Tibial nerve (tissue), 4 donors: ENCODE measurements around the gene ZNF324B. TPM values are rescaled to one million over a fixed set of nuclear protein-coding genes. Genes with fewer than 3 reads are reported as not detected.

Experiments used
- DNase-seq, 2 donors: peaks; one replicate each; pipeline ENCODE4 v3.0.0-alpha.2; 2019; ENCODE audit warnings: low spot score in 2 of 2
- H3K27ac ChIP-seq, 4 donors: fragments of 200-600 bp; sonication (generic) in 3 of 4; one replicate each; pipeline ENCODE4 v1.5.1; 2017 to 2019; ENCODE audit warnings: mild to moderate bottlenecking in 1 of 4
- H3K27me3 ChIP-seq, 2 donors: fragments of 200-600 bp; sonication (generic) in 1 of 2; one replicate each; pipeline versions ENCODE4 v1.5.1 to v1.6.0; 2017 to 2019
- H3K36me3 ChIP-seq, 3 donors: fragments of 200-600 bp; sonication (generic); one replicate each; pipeline ENCODE4 v1.5.1; 2018 to 2019
- H3K4me1 ChIP-seq, 4 donors: fragments of 200-600 bp; sonication (generic) in 3 of 4; one replicate each; pipeline ENCODE4 v1.5.1; 2017 to 2019
- H3K4me3 ChIP-seq, 4 donors: fragments of 200-600 bp; sonication (generic) in 3 of 4; one replicate each; pipeline ENCODE4 v1.5.1; 2017 to 2019; ENCODE audit warnings: mild to moderate bottlenecking in 1 of 4, moderate library complexity in 1 of 4
- H3K9me3 ChIP-seq, 4 donors: fragments of 200-600 bp; sonication (generic) in 3 of 4; one replicate each; pipeline ENCODE4 v1.5.1; 2017 to 2019
- EP300 ChIP-seq, 2 donors: sonication (generic); formaldehyde crosslinking; IDR thresholded peaks; one replicate each; pipeline ENCODE4 v1.6.1; 2017; ENCODE audit warnings: antibody characterized with exemption in 2 of 2, mild to moderate bottlenecking in 1 of 2
- POLR2A ChIP-seq, 2 donors: fragments of 450-650 bp; IDR thresholded peaks; one replicate each; pipeline ENCODE4 v1.6.1; 2017; ENCODE audit warnings: antibody characterized with exemption in 2 of 2, mild to moderate bottlenecking in 2 of 2, moderate library complexity in 2 of 2
- WGBS, 2 donors: methylation state at CpG; one replicate each; pipeline ENCODE4 v1.1.5; 2018; 5-methylcytosine and 5-hydroxymethylcytosine counted together
- total RNA-seq, 4 donors: library from RNA; depleted of rRNA; stranded (reverse); fragments of >200 nt; gene quantifications; one replicate each; pipeline ENCODE4 v1.1.0, GENCODE V29; 2016
- TF ChIP-seq, protein P1 (sequence below), 5 experiments: fragments of 200-600 bp in 3 of 5; fragments of 450-650 bp in 2 of 5; sonication (generic) in 3 of 5; IDR thresholded peaks; one replicate each; pipeline ENCODE4 v1.5.1; 2016 to 2019; ENCODE audit warnings: antibody characterized with exemption in 5 of 5, mild to moderate bottlenecking in 3 of 5, moderate library complexity in 2 of 5

The ZNF324B gene
- total RNA-seq, 4 donors from 2014 or later: 13.6 to 23.4 (median 15.5) TPM

DNA sequence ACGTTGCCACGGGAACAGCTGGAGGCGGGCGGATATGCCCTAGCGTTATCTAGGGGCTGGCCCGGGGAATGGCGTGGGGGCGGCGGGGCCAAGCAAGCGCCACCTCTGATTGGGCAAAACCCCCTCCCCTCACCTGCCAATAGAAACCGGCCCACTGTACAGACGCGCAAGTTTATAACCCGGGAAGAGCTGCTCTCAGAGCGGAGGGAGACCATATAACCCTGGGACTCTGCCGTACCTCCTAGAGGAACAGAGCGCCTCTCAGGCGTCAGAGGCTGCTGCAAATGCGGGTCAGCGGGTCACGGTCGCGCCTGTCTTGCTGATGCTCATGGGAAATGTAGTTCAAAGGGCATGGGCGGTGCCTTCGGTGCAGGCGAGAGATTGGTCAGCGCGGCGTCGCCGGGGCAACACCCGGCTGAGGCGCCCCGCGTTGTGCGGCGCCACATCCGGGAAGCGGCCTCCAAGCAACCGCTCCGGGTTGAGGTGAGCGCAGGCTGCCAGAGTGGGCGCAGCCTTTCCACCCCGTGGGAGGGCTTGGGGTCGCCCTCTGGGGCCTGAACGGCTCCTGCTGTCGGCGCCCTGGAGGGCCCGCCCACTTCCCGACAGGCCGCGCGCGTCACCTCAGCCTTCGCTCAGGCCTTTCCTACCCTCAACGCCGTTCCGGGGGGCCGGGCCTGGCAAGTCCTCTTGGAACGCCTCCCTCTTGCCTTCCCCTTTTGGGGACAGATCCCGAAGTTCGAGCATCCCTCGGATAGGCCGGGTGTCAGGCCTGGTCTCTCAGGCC, 24.5 kb downstream of the ZNF324B start, which contains the start of gene ZNF446:
ZNF446 (plus strand) TSS at position 639 of the 784 bp plus-strand sequence. CDS start 867 bp downstream, outside the sequence.
- Histone ChIP-seq H3K4me3 (peak within 1 kb of the TSS; percentile 67 to 75 (median 71)), H3K9me3 (no peaks in the 10 kb centered on the region), H3K27me3 (no peaks in the 10 kb centered on the region), H3K4me1 (peaks cover 0 to 26% (median 18%) of the 10 kb centered on the region in 4 donors), H3K27ac (peak within 1 kb of the TSS; percentile 84 to 94 (median 90)), H3K36me3 (peaks cover 0 to 67% (median 0%) of the 10 kb centered on the region in 3 donors)
- peak; percentile 91 to 92 for TF ChIP-seq EP300 (IDR thresholded peaks at IDR 0.05)
- TF ChIP-seq POLR2A (IDR thresholded peaks at IDR 0.05): peak; percentile 5 to 66
- TF ChIP-seq, protein P1, sequence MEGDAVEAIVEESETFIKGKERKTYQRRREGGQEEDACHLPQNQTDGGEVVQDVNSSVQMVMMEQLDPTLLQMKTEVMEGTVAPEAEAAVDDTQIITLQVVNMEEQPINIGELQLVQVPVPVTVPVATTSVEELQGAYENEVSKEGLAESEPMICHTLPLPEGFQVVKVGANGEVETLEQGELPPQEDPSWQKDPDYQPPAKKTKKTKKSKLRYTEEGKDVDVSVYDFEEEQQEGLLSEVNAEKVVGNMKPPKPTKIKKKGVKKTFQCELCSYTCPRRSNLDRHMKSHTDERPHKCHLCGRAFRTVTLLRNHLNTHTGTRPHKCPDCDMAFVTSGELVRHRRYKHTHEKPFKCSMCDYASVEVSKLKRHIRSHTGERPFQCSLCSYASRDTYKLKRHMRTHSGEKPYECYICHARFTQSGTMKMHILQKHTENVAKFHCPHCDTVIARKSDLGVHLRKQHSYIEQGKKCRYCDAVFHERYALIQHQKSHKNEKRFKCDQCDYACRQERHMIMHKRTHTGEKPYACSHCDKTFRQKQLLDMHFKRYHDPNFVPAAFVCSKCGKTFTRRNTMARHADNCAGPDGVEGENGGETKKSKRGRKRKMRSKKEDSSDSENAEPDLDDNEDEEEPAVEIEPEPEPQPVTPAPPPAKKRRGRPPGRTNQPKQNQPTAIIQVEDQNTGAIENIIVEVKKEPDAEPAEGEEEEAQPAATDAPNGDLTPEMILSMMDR (IDR thresholded peaks at IDR 0.05): peak in 2 of 5 experiments; percentile 21 to 39
- DNase-seq: peak; percentile 98 to 99
- WGBS, 2 donors: 1% methylated on average over 22 to 34 of the region's 64 CpGs

DNA sequence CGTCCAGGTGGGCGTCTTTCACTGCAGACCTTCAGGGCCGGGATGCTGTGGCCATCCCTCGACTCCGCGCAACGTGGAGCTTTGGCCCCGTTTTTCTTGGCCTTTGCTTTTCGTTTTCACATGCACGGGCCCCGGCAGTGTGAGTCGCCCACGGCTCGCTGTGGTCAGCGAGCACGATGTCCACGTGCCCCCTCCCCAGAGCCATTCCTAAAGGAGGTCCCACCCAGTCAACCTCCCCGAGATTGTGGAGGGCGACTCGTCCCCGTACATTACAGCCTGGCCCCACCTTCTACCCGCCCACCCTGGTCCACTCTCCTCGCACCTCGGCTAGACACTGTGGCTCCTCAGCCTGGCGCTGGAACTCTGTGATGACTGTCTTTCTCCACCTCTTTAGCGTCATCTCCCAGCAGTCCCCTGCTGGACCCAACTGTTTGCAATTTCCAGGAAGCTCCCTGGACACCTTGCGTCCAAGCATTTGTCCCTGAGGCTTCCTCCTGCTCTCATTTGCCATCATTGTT, 25.1 kb downstream of the ZNF324B start:
- Histone ChIP-seq H3K27ac (peak overlapping the region; percentile 84 to 94 (median 90)), H3K27me3 (no peaks in the 10 kb centered on the region), H3K4me3 (peak overlapping the region; percentile 67 to 75 (median 71)), H3K36me3 (peaks cover 0 to 67% (median 0%) of the 10 kb centered on the region in 3 donors), H3K4me1 (peaks cover 0 to 26% (median 18%) of the 10 kb centered on the region in 4 donors), H3K9me3 (no peaks in the 10 kb centered on the region)
- TF ChIP-seq, protein P1 (IDR thresholded peaks at IDR 0.05): no peak
- TF ChIP-seq POLR2A (IDR thresholded peaks at IDR 0.05) (no peak), EP300 (IDR thresholded peaks at IDR 0.05) (no peak)
- no peak for DNase-seq
- WGBS, 2 donors: 2 to 5% methylated on average over 23 to 25 of the region's 27 CpGs

DNA sequence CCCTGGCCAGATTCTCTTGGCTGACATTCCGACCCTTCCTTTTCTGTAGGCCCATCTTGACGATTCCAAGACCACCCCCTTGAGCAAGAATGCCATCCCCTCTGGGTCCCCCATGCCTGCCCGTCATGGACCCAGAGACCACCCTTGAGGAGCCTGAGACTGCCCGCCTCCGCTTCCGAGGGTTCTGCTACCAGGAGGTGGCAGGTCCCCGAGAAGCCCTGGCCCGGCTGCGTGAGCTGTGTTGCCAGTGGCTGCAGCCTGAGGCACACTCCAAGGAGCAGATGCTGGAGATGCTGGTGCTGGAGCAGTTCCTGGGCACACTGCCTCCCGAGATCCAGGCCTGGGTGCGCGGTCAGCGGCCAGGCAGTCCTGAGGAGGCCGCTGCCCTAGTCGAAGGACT, 25.7 kb downstream of the ZNF324B start:
- peak overlapping the region in 3 of 4 donors; percentile 87 to 94 (median 92) for H3K27ac ChIP-seq
- WGBS, 2 donors: 84 to 86% methylated on average over 14 to 15 of the region's 15 CpGs
- TF ChIP-seq EP300 (IDR thresholded peaks at IDR 0.05) (no peak), POLR2A (IDR thresholded peaks at IDR 0.05) (no peak)
- TF ChIP-seq, protein P1 (IDR thresholded peaks at IDR 0.05): no peak
- DNase-seq: no peak
- H3K4me3 ChIP-seq: peak overlapping the region in 1 of 4 donors; percentile 75
- H3K9me3 ChIP-seq: no peaks in the 10 kb centered on the region
- H3K4me1 ChIP-seq: peaks cover 0 to 26% (median 18%) of the 10 kb centered on the region in 4 donors
- H3K36me3 ChIP-seq: peaks cover 0 to 66% (median 0%) of the 10 kb centered on the region in 3 donors
- H3K27me3 ChIP-seq: no peaks in the 10 kb centered on the region

DNA sequence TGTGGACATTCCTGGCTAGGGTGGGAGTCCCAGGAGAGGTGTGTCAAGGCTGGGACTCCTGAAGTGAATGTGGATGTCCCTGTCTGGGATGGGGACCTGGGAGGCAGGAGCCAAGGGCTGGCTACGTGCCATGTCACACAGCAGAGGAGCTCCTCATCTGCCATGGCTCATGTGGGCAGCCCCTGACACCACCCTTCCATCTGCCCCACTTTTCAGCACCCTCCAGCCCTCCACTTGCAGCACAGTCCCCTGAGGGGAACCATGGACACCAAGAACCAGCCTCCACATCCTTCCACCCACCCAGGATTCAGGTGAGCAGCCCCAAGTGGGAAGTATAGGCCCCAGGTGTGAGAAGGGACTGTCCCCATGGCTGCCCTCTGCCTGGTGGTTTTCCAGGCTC, 26.4 kb downstream of the ZNF324B start:
- Histone ChIP-seq H3K9me3 (no peaks in the 10 kb centered on the region), H3K4me3 (no peak overlapping the region), H3K27me3 (no peaks in the 10 kb centered on the region), H3K4me1 (peaks cover 0 to 26% (median 18%) of the 10 kb centered on the region in 4 donors), H3K27ac (peak overlapping the region in 1 of 4 donors; percentile 94), H3K36me3 (peaks cover 0 to 65% (median 0%) of the 10 kb centered on the region in 3 donors)
- no peak for DNase-seq
- WGBS, 2 donors: 100% methylated on average over 1 of the region's 1 CpG
- TF ChIP-seq POLR2A (IDR thresholded peaks at IDR 0.05) (no peak), EP300 (IDR thresholded peaks at IDR 0.05) (no peak)
- TF ChIP-seq, protein P1 (IDR thresholded peaks at IDR 0.05): no peak

DNA sequence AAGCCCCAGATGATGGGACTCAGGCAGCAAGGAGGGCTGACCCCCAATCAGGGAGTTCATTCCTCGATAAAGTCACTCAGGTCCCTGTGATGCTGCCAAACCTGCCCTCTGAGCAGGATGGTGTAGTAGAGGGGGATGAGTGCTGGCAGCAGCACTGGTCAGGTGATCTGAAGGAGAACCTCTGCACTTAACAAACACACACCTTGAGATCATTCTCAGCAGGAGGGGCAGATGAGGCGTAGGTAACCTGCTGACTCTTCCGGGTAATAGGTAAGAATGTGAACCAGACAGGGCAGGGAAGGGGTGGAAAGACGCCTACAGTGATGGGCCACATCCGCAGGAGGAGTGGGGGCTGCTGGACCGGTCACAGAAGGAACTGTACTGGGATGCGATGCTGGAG, 27.9 kb downstream of the ZNF324B start:
- H3K9me3 ChIP-seq: no peaks in the 10 kb centered on the region
- no peak for DNase-seq
- peaks cover 0 to 26% (median 18%) of the 10 kb centered on the region in 4 donors for H3K4me1 ChIP-seq
- H3K4me3 ChIP-seq: no peak overlapping the region
- H3K36me3 ChIP-seq: peaks cover 0 to 51% (median 0%) of the 10 kb centered on the region in 3 donors
- 83 to 89% methylated on average over 7 of the region's 7 CpGs for WGBS, 2 donors
- H3K27ac ChIP-seq: no peak overlapping the region
- no peaks in the 10 kb centered on the region for H3K27me3 ChIP-seq
- TF ChIP-seq, protein P1 (IDR thresholded peaks at IDR 0.05): no peak
- no peak for TF ChIP-seq POLR2A (IDR thresholded peaks at IDR 0.05)
- TF ChIP-seq EP300 (IDR thresholded peaks at IDR 0.05): no peak
